HCT116 (cell line): ENCODE data around the gene LDLR.

Experiments
- CEBPB ChIP-seq: IDR thresholded peaks from 2 replicates; pipeline ENCODE4 v1.6.1; 2012; ENCODE audit warnings: low read depth
- CTCF ChIP-seq, 3 experiments: fragments of 200-600 bp in 1 of 3; sonication (generic) in 1 of 3; IDR thresholded peaks in 2 of 3; conservative IDR thresholded peaks in 1 of 3; 2 replicates each; pipeline ENCODE4 v1.5.1; 2012 to 2017; ENCODE audit warnings: low read depth in 2 of 3, low read length in 2 of 3, antibody characterized with exemption in 1 of 3, borderline replicate concordance in 1 of 3, control low read depth in 1 of 3, mild to moderate bottlenecking in 1 of 3, mixed read lengths in 1 of 3, mixed run types in 1 of 3, moderate library complexity in 1 of 3; ENCODE audit not compliant: insufficient read depth in 1 of 3
- EGR1 ChIP-seq: IDR thresholded peaks from 2 replicates; pipeline ENCODE4 v1.6.1; 2012; ENCODE audit warnings: low read depth
- EZH2 ChIP-seq: fragments of 200-600 bp; sonication (generic); IDR thresholded peaks from 2 replicates; pipeline ENCODE4 v1.6.1; 2017; ENCODE audit warnings: antibody characterized with exemption, mixed run types
- MAX ChIP-seq: IDR thresholded peaks from 2 replicates; pipeline ENCODE4 v1.6.1; 2012
- POLR2A ChIP-seq: IDR thresholded peaks from 2 replicates; pipeline ENCODE4 v1.7.0; 2011; ENCODE audit warnings: borderline replicate concordance; ENCODE audit not compliant: insufficient read depth, insufficient read length; ENCODE audit errors: extremely low read depth
- POLR2AphosphoS5 ChIP-seq: IDR thresholded peaks from 2 replicates; pipeline ENCODE4 v1.6.1; 2011; ENCODE audit warnings: mild to moderate bottlenecking, low read depth, low read length, moderate library complexity
- SP1 ChIP-seq: IDR thresholded peaks from 2 replicates; pipeline ENCODE4 v1.6.1; 2012; ENCODE audit warnings: low read depth
- YY1 ChIP-seq: IDR thresholded peaks from 2 replicates; pipeline ENCODE4 v1.6.1; 2011; ENCODE audit warnings: low read length, low read depth, moderate library complexity, mild to moderate bottlenecking; ENCODE audit not compliant: insufficient replicate concordance; ENCODE audit errors: extremely low read depth
- TF ChIP-seq, protein P1 (sequence below): IDR thresholded peaks from 2 replicates; pipeline ENCODE4 v1.6.1; 2012

- TF ChIP-seq CEBPB (no peak), EZH2 (no peak), CTCF (IDR thresholded peaks at IDR 0.05 in 2 of 3, conservative IDR thresholded peaks at IDR 0.05 in 1 of 3; ENCODE audit: borderline replicate concordance in 1 of 3, insufficient read depth in 1 of 3, low read depth in 2 of 3, low read length in 2 of 3) (no peak), SP1 (no peak), POLR2A (no peak), EGR1 (no peak), YY1 (no peak), MAX (no peak), POLR2AphosphoS5 (no peak)
- TF ChIP-seq, protein P1, sequence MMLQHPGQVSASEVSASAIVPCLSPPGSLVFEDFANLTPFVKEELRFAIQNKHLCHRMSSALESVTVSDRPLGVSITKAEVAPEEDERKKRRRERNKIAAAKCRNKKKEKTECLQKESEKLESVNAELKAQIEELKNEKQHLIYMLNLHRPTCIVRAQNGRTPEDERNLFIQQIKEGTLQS: no peak
These were observed 38.7 kb upstream of the LDLR start for GRCh38 chr19:11050323-11051114.
